ENCODE results near the gene ATRIP. TPM values are rescaled to one million over a fixed set of nuclear protein-coding genes. Genes with fewer than 3 reads are reported as not detected.

ATRIP gene
- polyA plus RNA-seq, 1 of the 3 experiments (the other 2 are of a cell fraction) = 5.6 TPM

DNA sequence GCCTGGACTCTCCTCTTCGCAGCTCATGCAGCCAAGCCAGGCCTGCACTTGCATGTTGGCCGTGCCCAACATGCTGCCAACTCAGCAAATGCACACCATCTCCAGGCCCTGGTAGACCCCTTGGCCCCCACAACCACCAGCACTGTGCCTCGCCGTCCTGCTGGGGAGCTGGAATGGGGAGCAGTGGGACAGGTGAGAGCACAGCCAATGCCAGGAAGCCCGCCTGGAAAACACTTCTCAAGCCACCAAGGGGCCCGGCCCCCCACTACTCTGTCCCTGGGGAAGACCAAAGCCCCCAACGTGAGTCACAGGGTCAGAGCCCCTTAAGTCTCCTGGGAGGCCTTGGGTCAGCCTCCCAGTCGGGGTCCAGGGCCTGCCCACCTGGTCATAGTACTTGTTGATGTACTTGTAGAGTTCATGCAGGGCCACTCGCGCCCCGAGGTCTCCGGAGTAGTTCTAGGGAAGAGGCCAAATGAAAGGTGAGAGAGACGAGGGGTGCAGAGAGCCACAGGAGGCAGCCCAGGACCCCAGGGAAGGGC, 41.1 kb upstream of the ATRIP start:
- H3K4me3 ChIP-seq (ENCODE audit: low read depth in 2 of 2, low read length in 1 of 2) = no peak overlapping the region
- 88% methylated on average over 12 of the region's 13 CpGs for WGBS (ENCODE audit: low lambda C conversion rate)
- no peaks in the 10 kb centered on the region for H3K9me2 ChIP-seq
- no peaks in the 10 kb centered on the region for H4K20me1 ChIP-seq (ENCODE audit: insufficient read depth)
- peaks cover 0 to 6% of the 10 kb centered on the region in 2 experiments; a peak in 1 of 4 replicates for H3K4me1 ChIP-seq (ENCODE audit: control insufficient read depth in 1 of 2, insufficient read depth in 2 of 2, low read depth in 1 of 2, low read length in 1 of 2)
- CTCF ChIA-PET = interaction anchor here (1.9 to 15.6 kb wide), 2 partner anchors 16 to 26 kb away, joined by 7 to 399 read pairs; partner anchors contain the start of gene PLXNB1
- no peak for DNase-seq
- POLR2A ChIA-PET = no interaction called here
- no peaks in the 10 kb centered on the region for H3K27me3 ChIP-seq (ENCODE audit: insufficient read depth)
- H3K27ac ChIP-seq (ENCODE audit: low read depth in 2 of 2, low read length in 1 of 2) = no peak overlapping the region
- no peak overlapping the region for H3K9ac ChIP-seq
- H3K4me2 ChIP-seq = no peak overlapping the region
- no peak overlapping the region for H2AFZ ChIP-seq (ENCODE audit: low read depth)
- peaks cover 12% of the 10 kb centered on the region for H3F3A ChIP-seq (replicated peaks; ENCODE audit: insufficient read depth)
- no peaks in the 10 kb centered on the region for H3K9me3 ChIP-seq
- H3K79me2 ChIP-seq (ENCODE audit: insufficient read depth) = no peaks in the 10 kb centered on the region
- peaks cover 0 to 39% of the 10 kb centered on the region in 2 experiments for H3K36me3 ChIP-seq (replicated peaks in 1 of 2; ENCODE audit: control insufficient read depth in 1 of 2, insufficient read depth in 2 of 2, low read length in 1 of 2)
- TF ChIP-seq, protein P1, sequence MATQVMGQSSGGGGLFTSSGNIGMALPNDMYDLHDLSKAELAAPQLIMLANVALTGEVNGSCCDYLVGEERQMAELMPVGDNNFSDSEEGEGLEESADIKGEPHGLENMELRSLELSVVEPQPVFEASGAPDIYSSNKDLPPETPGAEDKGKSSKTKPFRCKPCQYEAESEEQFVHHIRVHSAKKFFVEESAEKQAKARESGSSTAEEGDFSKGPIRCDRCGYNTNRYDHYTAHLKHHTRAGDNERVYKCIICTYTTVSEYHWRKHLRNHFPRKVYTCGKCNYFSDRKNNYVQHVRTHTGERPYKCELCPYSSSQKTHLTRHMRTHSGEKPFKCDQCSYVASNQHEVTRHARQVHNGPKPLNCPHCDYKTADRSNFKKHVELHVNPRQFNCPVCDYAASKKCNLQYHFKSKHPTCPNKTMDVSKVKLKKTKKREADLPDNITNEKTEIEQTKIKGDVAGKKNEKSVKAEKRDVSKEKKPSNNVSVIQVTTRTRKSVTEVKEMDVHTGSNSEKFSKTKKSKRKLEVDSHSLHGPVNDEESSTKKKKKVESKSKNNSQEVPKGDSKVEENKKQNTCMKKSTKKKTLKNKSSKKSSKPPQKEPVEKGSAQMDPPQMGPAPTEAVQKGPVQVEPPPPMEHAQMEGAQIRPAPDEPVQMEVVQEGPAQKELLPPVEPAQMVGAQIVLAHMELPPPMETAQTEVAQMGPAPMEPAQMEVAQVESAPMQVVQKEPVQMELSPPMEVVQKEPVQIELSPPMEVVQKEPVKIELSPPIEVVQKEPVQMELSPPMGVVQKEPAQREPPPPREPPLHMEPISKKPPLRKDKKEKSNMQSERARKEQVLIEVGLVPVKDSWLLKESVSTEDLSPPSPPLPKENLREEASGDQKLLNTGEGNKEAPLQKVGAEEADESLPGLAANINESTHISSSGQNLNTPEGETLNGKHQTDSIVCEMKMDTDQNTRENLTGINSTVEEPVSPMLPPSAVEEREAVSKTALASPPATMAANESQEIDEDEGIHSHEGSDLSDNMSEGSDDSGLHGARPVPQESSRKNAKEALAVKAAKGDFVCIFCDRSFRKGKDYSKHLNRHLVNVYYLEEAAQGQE (IDR thresholded peaks at IDR 0.05; ENCODE audit: low read depth, low read length) = no peak
- no peak for TF ChIP-seq POLR2AphosphoS5 (IDR thresholded peaks at IDR 0.05; ENCODE audit: low read depth, low read length)
- TF ChIP-seq TCF12 (IDR thresholded peaks at IDR 0.05) = no peak
- TF ChIP-seq TAF1 (IDR thresholded peaks at IDR 0.05; ENCODE audit: borderline replicate concordance, low read depth, low read length) = no peak
- TF ChIP-seq, protein P2, sequence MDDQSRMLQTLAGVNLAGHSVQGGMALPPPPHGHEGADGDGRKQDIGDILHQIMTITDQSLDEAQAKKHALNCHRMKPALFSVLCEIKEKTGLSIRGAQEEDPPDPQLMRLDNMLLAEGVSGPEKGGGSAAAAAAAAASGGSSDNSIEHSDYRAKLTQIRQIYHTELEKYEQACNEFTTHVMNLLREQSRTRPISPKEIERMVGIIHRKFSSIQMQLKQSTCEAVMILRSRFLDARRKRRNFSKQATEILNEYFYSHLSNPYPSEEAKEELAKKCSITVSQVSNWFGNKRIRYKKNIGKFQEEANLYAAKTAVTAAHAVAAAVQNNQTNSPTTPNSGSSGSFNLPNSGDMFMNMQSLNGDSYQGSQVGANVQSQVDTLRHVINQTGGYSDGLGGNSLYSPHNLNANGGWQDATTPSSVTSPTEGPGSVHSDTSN (IDR thresholded peaks at IDR 0.05) = no peak
- no peak for TF ChIP-seq TEAD4 (IDR thresholded peaks at IDR 0.05; ENCODE audit: borderline replicate concordance, insufficient read depth)
- no peak for TF ChIP-seq FOXM1 (IDR thresholded peaks at IDR 0.05; ENCODE audit: low read depth)
- no peak for TF ChIP-seq RFX5 (IDR thresholded peaks at IDR 0.05; ENCODE audit: low read length)

DNA sequence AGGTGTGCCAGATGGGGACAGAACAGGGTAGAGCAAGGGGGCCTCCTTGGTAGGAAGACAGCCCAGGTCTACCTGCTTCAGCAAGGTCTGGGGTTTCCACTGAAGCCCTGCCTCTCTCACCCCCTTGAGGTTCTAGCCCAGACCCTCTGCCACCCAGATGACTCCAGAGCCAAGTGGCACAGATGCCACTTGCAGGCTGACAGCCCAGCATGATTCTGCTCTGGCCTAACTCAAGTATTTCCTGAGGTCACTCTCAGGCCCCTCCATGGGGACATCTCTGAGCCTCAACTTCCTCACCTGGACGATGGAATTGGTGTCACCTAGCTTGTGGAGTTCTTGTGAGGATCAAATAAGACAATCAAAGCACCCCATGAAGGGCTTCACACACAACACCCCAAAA, 40.6 kb upstream of the ATRIP start:
- WGBS (ENCODE audit: low lambda C conversion rate) = 83% methylated on average over 1 of the region's 1 CpG
- H3K27me3 ChIP-seq (ENCODE audit: insufficient read depth) = no peaks in the 10 kb centered on the region
- H3K4me3 ChIP-seq (ENCODE audit: low read depth in 2 of 2, low read length in 1 of 2) = no peak overlapping the region
- ChIA-PET CTCF (interaction anchor here (15.6 kb wide), 1 partner anchor 25 kb away, joined by 399 read pairs; the partner anchor contains the start of gene PLXNB1), POLR2A (no interaction called here)
- no peak overlapping the region for H2AFZ ChIP-seq (ENCODE audit: low read depth)
- no peaks in the 10 kb centered on the region for H3K79me2 ChIP-seq (ENCODE audit: insufficient read depth)
- peaks cover 12% of the 10 kb centered on the region for H3F3A ChIP-seq (replicated peaks; ENCODE audit: insufficient read depth)
- peaks cover 0 to 45% of the 10 kb centered on the region in 2 experiments for H3K36me3 ChIP-seq (replicated peaks in 1 of 2; ENCODE audit: control insufficient read depth in 1 of 2, insufficient read depth in 2 of 2, low read length in 1 of 2)
- H3K9me2 ChIP-seq = no peaks in the 10 kb centered on the region
- H3K27ac ChIP-seq (ENCODE audit: low read depth in 2 of 2, low read length in 1 of 2) = no peak overlapping the region
- no peak for DNase-seq
- no peaks in the 10 kb centered on the region for H4K20me1 ChIP-seq (ENCODE audit: insufficient read depth)
- peaks cover 0 to 6% of the 10 kb centered on the region in 2 experiments; a peak in 1 of 4 replicates for H3K4me1 ChIP-seq (ENCODE audit: control insufficient read depth in 1 of 2, insufficient read depth in 2 of 2, low read depth in 1 of 2, low read length in 1 of 2)
- TF ChIP-seq, protein P3, sequence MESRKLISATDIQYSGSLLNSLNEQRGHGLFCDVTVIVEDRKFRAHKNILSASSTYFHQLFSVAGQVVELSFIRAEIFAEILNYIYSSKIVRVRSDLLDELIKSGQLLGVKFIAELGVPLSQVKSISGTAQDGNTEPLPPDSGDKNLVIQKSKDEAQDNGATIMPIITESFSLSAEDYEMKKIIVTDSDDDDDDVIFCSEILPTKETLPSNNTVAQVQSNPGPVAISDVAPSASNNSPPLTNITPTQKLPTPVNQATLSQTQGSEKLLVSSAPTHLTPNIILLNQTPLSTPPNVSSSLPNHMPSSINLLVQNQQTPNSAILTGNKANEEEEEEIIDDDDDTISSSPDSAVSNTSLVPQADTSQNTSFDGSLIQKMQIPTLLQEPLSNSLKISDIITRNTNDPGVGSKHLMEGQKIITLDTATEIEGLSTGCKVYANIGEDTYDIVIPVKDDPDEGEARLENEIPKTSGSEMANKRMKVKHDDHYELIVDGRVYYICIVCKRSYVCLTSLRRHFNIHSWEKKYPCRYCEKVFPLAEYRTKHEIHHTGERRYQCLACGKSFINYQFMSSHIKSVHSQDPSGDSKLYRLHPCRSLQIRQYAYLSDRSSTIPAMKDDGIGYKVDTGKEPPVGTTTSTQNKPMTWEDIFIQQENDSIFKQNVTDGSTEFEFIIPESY (IDR thresholded peaks at IDR 0.05; ENCODE audit: borderline replicate concordance, low read depth) = no peak
- TF ChIP-seq, protein P1 (IDR thresholded peaks at IDR 0.05; ENCODE audit: low read depth, low read length) = no peak
- no peak for TF ChIP-seq JUND (IDR thresholded peaks at IDR 0.05)
- TF ChIP-seq YY1 (IDR thresholded peaks at IDR 0.05; ENCODE audit: low read depth) = no peak
- TF ChIP-seq ELF1 (IDR thresholded peaks at IDR 0.05) = no peak
- TF ChIP-seq RCOR1 (IDR thresholded peaks at IDR 0.05; ENCODE audit: low read length) = no peak
- no peak for TF ChIP-seq TCF12 (IDR thresholded peaks at IDR 0.05)
- no peak for TF ChIP-seq POLR2AphosphoS5 (IDR thresholded peaks at IDR 0.05; ENCODE audit: low read depth, low read length)
- TF ChIP-seq, protein P4, sequence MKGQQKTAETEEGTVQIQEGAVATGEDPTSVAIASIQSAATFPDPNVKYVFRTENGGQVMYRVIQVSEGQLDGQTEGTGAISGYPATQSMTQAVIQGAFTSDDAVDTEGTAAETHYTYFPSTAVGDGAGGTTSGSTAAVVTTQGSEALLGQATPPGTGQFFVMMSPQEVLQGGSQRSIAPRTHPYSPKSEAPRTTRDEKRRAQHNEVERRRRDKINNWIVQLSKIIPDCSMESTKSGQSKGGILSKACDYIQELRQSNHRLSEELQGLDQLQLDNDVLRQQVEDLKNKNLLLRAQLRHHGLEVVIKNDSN (IDR thresholded peaks at IDR 0.05; ENCODE audit: borderline replicate concordance, low read depth) = no peak
- TF ChIP-seq SMC3 (IDR thresholded peaks at IDR 0.05; ENCODE audit: low read depth, low read length) = no peak
- TF ChIP-seq TAF1 (IDR thresholded peaks at IDR 0.05; ENCODE audit: borderline replicate concordance, low read depth, low read length) = no peak
- no peak overlapping the region for H3K4me2 ChIP-seq
- no peak overlapping the region for H3K9ac ChIP-seq
- no peaks in the 10 kb centered on the region for H3K9me3 ChIP-seq
